Measurements from ENCODE around the gene SAMD11. TPM values are rescaled to one million over a fixed set of nuclear protein-coding genes. Genes with fewer than 3 reads are reported as not detected.

The SAMD11 gene, protein sequence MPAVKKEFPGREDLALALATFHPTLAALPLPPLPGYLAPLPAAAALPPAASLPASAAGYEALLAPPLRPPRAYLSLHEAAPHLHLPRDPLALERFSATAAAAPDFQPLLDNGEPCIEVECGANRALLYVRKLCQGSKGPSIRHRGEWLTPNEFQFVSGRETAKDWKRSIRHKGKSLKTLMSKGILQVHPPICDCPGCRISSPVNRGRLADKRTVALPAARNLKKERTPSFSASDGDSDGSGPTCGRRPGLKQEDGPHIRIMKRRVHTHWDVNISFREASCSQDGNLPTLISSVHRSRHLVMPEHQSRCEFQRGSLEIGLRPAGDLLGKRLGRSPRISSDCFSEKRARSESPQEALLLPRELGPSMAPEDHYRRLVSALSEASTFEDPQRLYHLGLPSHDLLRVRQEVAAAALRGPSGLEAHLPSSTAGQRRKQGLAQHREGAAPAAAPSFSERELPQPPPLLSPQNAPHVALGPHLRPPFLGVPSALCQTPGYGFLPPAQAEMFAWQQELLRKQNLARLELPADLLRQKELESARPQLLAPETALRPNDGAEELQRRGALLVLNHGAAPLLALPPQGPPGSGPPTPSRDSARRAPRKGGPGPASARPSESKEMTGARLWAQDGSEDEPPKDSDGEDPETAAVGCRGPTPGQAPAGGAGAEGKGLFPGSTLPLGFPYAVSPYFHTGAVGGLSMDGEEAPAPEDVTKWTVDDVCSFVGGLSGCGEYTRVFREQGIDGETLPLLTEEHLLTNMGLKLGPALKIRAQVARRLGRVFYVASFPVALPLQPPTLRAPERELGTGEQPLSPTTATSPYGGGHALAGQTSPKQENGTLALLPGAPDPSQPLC
- not detected for total RNA-seq

- TF ChIP-seq, protein P1, sequence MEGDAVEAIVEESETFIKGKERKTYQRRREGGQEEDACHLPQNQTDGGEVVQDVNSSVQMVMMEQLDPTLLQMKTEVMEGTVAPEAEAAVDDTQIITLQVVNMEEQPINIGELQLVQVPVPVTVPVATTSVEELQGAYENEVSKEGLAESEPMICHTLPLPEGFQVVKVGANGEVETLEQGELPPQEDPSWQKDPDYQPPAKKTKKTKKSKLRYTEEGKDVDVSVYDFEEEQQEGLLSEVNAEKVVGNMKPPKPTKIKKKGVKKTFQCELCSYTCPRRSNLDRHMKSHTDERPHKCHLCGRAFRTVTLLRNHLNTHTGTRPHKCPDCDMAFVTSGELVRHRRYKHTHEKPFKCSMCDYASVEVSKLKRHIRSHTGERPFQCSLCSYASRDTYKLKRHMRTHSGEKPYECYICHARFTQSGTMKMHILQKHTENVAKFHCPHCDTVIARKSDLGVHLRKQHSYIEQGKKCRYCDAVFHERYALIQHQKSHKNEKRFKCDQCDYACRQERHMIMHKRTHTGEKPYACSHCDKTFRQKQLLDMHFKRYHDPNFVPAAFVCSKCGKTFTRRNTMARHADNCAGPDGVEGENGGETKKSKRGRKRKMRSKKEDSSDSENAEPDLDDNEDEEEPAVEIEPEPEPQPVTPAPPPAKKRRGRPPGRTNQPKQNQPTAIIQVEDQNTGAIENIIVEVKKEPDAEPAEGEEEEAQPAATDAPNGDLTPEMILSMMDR (IDR thresholded peaks at IDR 0.05; ENCODE audit: low read depth), result no peak
Measured at GRCh38 chr1:923131-923990, at the start of gene SAMD11. SAMD11 (plus strand) TSS chr1:923923; CDS start chr1:924432, 509 bp downstream.

- TF ChIP-seq, protein P1 (IDR thresholded peaks at IDR 0.05; ENCODE audit: low read depth), result no peak
Measured at GRCh38 chr1:886311-886710, 37.4 kb upstream of the SAMD11 start.

GRCh38 chr1:886760-887159 is 37.0 kb upstream of the SAMD11 start:
- TF ChIP-seq, protein P1 (IDR thresholded peaks at IDR 0.05; ENCODE audit: low read depth), result no peak

DNA sequence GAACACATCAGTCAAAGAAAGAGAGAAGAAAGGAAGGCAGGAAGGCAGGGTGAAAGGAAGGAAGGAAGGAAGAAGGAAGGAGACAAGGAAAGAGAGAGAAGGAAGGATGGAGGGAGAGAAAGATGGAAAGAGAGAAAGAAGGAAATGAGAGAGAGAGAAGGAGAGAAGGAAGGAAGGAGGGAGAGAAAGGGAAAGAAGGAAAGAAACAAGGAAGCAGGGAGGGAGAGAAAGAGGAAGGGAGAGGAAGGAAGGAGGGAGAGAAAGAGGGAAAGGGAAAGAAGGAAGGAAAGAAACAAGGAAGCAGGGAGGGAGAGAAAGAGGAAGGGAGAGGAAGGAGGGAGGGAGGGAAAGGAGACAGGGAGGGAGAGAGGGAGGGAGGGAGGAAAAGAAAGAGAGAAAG is 35.4 kb upstream of the SAMD11 start:
- TF ChIP-seq, protein P1 (IDR thresholded peaks at IDR 0.05; ENCODE audit: low read depth), result no peak

- TF ChIP-seq, protein P1 (IDR thresholded peaks at IDR 0.05; ENCODE audit: low read depth), result no peak
Measured at GRCh38 chr1:890661-891060, 33.1 kb upstream of the SAMD11 start.

- TF ChIP-seq, protein P1 (IDR thresholded peaks at IDR 0.05; ENCODE audit: low read depth), result no peak
Measured at GRCh38 chr1:897226-897625, 26.5 kb upstream of the SAMD11 start.

All from subcutaneous adipose tissue (tissue), 4 donors.